GM23338 (cell line): ENCODE measurements around the gene MACROD1.

Source experiments
- EZH2 ChIP-seq: fragments of 200-600 bp; sonication (generic); IDR thresholded peaks from one replicate; pipeline ENCODE4 v1.8.0; 2017; ENCODE audit warnings: antibody characterized with exemption, mild to moderate bottlenecking, low read depth; ENCODE audit not compliant: unreplicated experiment
- JUNB ChIP-seq: IDR thresholded peaks from one replicate; pipeline ENCODE4 v1.6.1; 2016; ENCODE audit warnings: antibody characterized with exemption; ENCODE audit not compliant: unreplicated experiment
- POLR2AphosphoS5 ChIP-seq: IDR thresholded peaks from 2 replicates; pipeline ENCODE4 v1.6.1; 2016; ENCODE audit warnings: antibody characterized with exemption, low read depth
- ZNF331 ChIP-seq: fragments of 250-450 bp; sonication (Bioruptor Pico); IDR thresholded peaks from 2 replicates; pipeline ENCODE4 v1.5.0; 2020; ENCODE audit warnings: low read depth, mild to moderate bottlenecking, moderate library complexity
- TF ChIP-seq, protein P1 (sequence below), 2 experiments: fragments of 200-600 bp in 1 of 2; sonication (generic) in 1 of 2; conservative IDR thresholded peaks; 2 replicates each; pipeline versions ENCODE4 v1.5.1 to v1.6.1; 2016 to 2017; ENCODE audit warnings: antibody characterized with exemption in 2 of 2, low read depth in 2 of 2, mild to moderate bottlenecking in 2 of 2, moderate library complexity in 1 of 2
- TF ChIP-seq, protein P2 (sequence below): IDR thresholded peaks from 2 replicates; pipeline ENCODE4 v1.6.1; 2016; ENCODE audit warnings: antibody characterized with exemption

DNA sequence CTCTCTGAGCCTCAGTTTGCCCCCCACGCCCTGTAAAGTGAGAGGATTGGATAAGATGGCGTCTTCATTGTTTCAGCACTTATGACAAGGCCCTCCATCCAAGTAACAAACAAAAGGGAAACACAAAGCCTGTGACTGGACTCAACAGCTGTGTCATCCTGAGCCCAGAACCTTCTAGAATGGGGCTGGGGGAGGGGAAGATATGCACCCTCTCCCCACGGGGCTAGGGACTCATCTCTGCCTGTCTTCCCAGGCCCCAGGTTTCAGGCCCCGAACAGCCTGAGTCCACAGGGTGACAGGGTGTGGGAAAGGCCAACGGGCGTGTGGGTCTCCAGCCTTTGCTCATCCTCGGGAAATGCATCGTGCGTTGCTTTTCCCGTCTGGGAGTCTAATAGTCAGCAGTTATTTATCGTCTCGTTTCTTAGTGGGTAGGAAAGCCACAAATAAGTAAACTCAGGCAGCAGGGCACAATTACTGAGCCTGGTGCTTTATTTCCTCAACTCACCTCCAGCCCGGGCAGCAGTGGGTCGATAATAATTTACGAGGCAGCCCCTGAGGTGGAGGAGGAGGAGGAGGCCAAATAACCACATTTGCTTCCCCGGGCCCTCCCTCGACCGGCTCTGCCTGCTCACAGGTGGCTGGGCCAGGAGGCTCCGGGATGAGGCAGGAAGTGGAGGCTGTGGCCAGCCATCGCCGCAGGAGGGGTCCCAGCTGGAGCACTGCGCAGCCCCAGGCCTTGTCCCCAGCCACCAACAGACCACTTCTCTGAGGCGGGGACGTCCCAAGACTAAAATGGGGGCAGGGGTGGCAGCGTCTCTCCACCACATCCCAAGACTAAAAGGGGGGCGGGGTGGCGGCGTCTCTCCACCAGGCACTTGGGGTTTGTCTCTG is 75.8 kb downstream of the MACROD1 start:
- TF ChIP-seq, protein P1, sequence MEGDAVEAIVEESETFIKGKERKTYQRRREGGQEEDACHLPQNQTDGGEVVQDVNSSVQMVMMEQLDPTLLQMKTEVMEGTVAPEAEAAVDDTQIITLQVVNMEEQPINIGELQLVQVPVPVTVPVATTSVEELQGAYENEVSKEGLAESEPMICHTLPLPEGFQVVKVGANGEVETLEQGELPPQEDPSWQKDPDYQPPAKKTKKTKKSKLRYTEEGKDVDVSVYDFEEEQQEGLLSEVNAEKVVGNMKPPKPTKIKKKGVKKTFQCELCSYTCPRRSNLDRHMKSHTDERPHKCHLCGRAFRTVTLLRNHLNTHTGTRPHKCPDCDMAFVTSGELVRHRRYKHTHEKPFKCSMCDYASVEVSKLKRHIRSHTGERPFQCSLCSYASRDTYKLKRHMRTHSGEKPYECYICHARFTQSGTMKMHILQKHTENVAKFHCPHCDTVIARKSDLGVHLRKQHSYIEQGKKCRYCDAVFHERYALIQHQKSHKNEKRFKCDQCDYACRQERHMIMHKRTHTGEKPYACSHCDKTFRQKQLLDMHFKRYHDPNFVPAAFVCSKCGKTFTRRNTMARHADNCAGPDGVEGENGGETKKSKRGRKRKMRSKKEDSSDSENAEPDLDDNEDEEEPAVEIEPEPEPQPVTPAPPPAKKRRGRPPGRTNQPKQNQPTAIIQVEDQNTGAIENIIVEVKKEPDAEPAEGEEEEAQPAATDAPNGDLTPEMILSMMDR (conservative IDR thresholded peaks at IDR 0.05; ENCODE audit: low read depth in 2 of 2), result no peak
- TF ChIP-seq JUNB (no peak), ZNF331 (CRISPR knock-in tag) (no peak), EZH2 (no peak), POLR2AphosphoS5 (no peak)
- TF ChIP-seq, protein P2, sequence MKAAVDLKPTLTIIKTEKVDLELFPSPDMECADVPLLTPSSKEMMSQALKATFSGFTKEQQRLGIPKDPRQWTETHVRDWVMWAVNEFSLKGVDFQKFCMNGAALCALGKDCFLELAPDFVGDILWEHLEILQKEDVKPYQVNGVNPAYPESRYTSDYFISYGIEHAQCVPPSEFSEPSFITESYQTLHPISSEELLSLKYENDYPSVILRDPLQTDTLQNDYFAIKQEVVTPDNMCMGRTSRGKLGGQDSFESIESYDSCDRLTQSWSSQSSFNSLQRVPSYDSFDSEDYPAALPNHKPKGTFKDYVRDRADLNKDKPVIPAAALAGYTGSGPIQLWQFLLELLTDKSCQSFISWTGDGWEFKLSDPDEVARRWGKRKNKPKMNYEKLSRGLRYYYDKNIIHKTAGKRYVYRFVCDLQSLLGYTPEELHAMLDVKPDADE, result no peak
